HG03064 (cell line): ENCODE measurements around the gene TMEM163.
"Not testable (repeated sequence)": the region's sequence is repeated elsewhere in the genome, so short reads cannot be mapped to it uniquely, and the experiment has no call there.

Experiments used
- ATAC-seq: cut with Tn5 transposase; IDR thresholded peaks from one replicate; pipeline ENCODE4 v1.9.1; 2021; ENCODE audit warnings: low read depth; ENCODE audit not compliant: unreplicated experiment

TMEM163 gene

GRCh38 chr2:134623796-134624195, 95.0 kb downstream of the TMEM163 start:
- no peak for ATAC-seq

- no peak for ATAC-seq
Measured at GRCh38 chr2:134623046-134623445, 95.8 kb downstream of the TMEM163 start.

- ATAC-seq, result no peak
Measured at GRCh38 chr2:134621939-134622705, 96.7 kb downstream of the TMEM163 start.

- no peak for ATAC-seq
Measured at GRCh38 chr2:134619250-134619649, 99.5 kb downstream of the TMEM163 start.

- ATAC-seq, result not testable (repeated sequence)
Measured at GRCh38 chr2:134615480-134615879, 103.3 kb downstream of the TMEM163 start.

- ATAC-seq, result no peak
Measured at GRCh38 chr2:134611316-134611715, 107.5 kb downstream of the TMEM163 start.

GRCh38 chr2:134610871-134611270, 107.9 kb downstream of the TMEM163 start:
- ATAC-seq, result no peak

- no peak for ATAC-seq
Measured at GRCh38 chr2:134609924-134610513, 108.8 kb downstream of the TMEM163 start.

GRCh38 chr2:134603966-134604365, 114.8 kb downstream of the TMEM163 start:
- ATAC-seq, result no peak

GRCh38 chr2:134602666-134603065, 116.1 kb downstream of the TMEM163 start:
- ATAC-seq, result no peak

- no peak for ATAC-seq
Measured at GRCh38 chr2:134601264-134601663, 117.5 kb downstream of the TMEM163 start.

- no peak for ATAC-seq
Measured at GRCh38 chr2:134600208-134600607, 118.6 kb downstream of the TMEM163 start.

GRCh38 chr2:134599236-134599635, 119.6 kb downstream of the TMEM163 start:
- ATAC-seq, result no peak

- no peak for ATAC-seq
Measured at GRCh38 chr2:134594399-134594798, 124.4 kb downstream of the TMEM163 start.

GRCh38 chr2:134593519-134593918, 125.3 kb downstream of the TMEM163 start:
- ATAC-seq, result no peak

GRCh38 chr2:134592377-134592776, 126.4 kb downstream of the TMEM163 start:
- ATAC-seq, result no peak

- no peak for ATAC-seq
Measured at GRCh38 chr2:134591526-134591925, 127.3 kb downstream of the TMEM163 start.

GRCh38 chr2:134590679-134591078, 128.1 kb downstream of the TMEM163 start:
- ATAC-seq, result no peak

GRCh38 chr2:134589171-134590083, 129.4 kb downstream of the TMEM163 start:
- ATAC-seq, result not testable (repeated sequence)

GRCh38 chr2:134588556-134588955, 130.2 kb downstream of the TMEM163 start:
- no peak for ATAC-seq

- ATAC-seq, result no peak
Measured at GRCh38 chr2:134586326-134586965, 132.4 kb downstream of the TMEM163 start.
